GM12864 (cell line): ENCODE results near the gene MEIS1.

Experiments
- DNase-seq: peaks from one replicate; pipeline ENCODE4 v3.0.0-alpha.2; 2011; ENCODE audit warnings: low read depth
- H3K4me3 ChIP-seq: 2 replicates; pipeline ENCODE4 v1.5.1; 2011; ENCODE audit warnings: mild to moderate bottlenecking, low read depth, low read length, control low read depth
- CTCF ChIP-seq: IDR thresholded peaks from 2 replicates; pipeline ENCODE4 v1.5.1; 2011; ENCODE audit warnings: low read depth, mild to moderate bottlenecking, moderate library complexity, low read length, control low read depth, inconsistent platforms; ENCODE audit errors: missing control alignments

The MEIS1 gene

GRCh38 chr2:66521291-66521922 lies 86.5 kb downstream of the MEIS1 start:
- H3K4me3 ChIP-seq, result no peak overlapping the region
- TF ChIP-seq CTCF, result no peak
- no peak for DNase-seq

- TF ChIP-seq CTCF, result no peak
- DNase-seq, result no peak
- no peak overlapping the region for H3K4me3 ChIP-seq
Observed at GRCh38 chr2:66522611-66523376, 87.9 kb downstream of the MEIS1 start.

- H3K4me3 ChIP-seq, result no peak overlapping the region
- no peak for DNase-seq
- no peak for TF ChIP-seq CTCF
Observed at GRCh38 chr2:66523377-66523969, 88.5 kb downstream of the MEIS1 start.

- H3K4me3 ChIP-seq, result no peak overlapping the region
- TF ChIP-seq CTCF, result no peak
- no peak for DNase-seq
Observed at GRCh38 chr2:66523990-66524389, 89.1 kb downstream of the MEIS1 start.

GRCh38 chr2:66525606-66526005 lies 90.7 kb downstream of the MEIS1 start:
- no peak for DNase-seq
- H3K4me3 ChIP-seq, result no peak overlapping the region
- TF ChIP-seq CTCF, result no peak

- DNase-seq, result no peak
- no peak overlapping the region for H3K4me3 ChIP-seq
- no peak for TF ChIP-seq CTCF
Observed at GRCh38 chr2:66526180-66526579, 91.3 kb downstream of the MEIS1 start.
